Bronchial epithelial cell (primary cell): ENCODE measurements around the gene TPK1. TPM values are rescaled to one million over a fixed set of nuclear protein-coding genes. Genes with fewer than 3 reads are reported as not detected.

Source experiments
- DNase-seq: peaks from one replicate; pipeline ENCODE4 v3.0.0-alpha.2; 2010; ENCODE audit warnings: low read depth
- FAIRE-seq: peaks from 2 replicates; lab custom pipeline; 2011; peaks lifted over from hg19 to GRCh38; lab: Jason Lieb, UNC
- H3K27me3 ChIP-seq: 2 replicates; pipeline ENCODE4 v1.5.1; 2011; ENCODE audit warnings: low read length; ENCODE audit not compliant: control insufficient read depth, insufficient read depth
- H3K36me3 ChIP-seq: 2 replicates; pipeline ENCODE4 v1.5.1; 2011; ENCODE audit warnings: low read length; ENCODE audit not compliant: control insufficient read depth, insufficient read depth
- H3K4me3 ChIP-seq: 2 replicates; pipeline ENCODE4 v1.5.1; 2011; ENCODE audit warnings: mild to moderate bottlenecking, low read depth, low read length, control low read depth
- CTCF ChIP-seq: IDR thresholded peaks from 2 replicates; pipeline ENCODE4 v1.5.1; 2011; ENCODE audit warnings: mild to moderate bottlenecking, moderate library complexity, low read length, control low read depth, inconsistent platforms; ENCODE audit not compliant: insufficient read depth, severe bottlenecking
- total RNA-seq: library from RNA; depleted of rRNA; stranded (reverse); fragments of >200 nt; gene quantifications from 2 replicates; pipeline ENCODE4 v1.2.1, GENCODE V29; 2014

Gene TPK1
- total RNA-seq, 1 donor from 2014 or later: 2.4 TPM

GRCh38 chr7:144676492-144676891 lies 159.4 kb downstream of the TPK1 start:
- DNase-seq (no peak), FAIRE-seq (no peak)
- no peak for TF ChIP-seq CTCF
- Histone ChIP-seq H3K36me3 (no peaks in the 10 kb centered on the region), H3K4me3 (no peak overlapping the region), H3K27me3 (no peaks in the 10 kb centered on the region)

- no peaks in the 10 kb centered on the region for H3K36me3 ChIP-seq
- H3K4me3 ChIP-seq: no peak overlapping the region
- H3K27me3 ChIP-seq: no peaks in the 10 kb centered on the region
- no peak for TF ChIP-seq CTCF
- no peak for DNase-seq
- no peak for FAIRE-seq
Observed at GRCh38 chr7:144674550-144674949, 161.3 kb downstream of the TPK1 start.

GRCh38 chr7:144672869-144673268 lies 163.0 kb downstream of the TPK1 start:
- FAIRE-seq (no peak), DNase-seq (no peak)
- Histone ChIP-seq H3K36me3 (no peaks in the 10 kb centered on the region), H3K4me3 (no peak overlapping the region), H3K27me3 (no peaks in the 10 kb centered on the region)
- TF ChIP-seq CTCF: no peak

GRCh38 chr7:144671429-144671828 lies 164.4 kb downstream of the TPK1 start:
- no peak for TF ChIP-seq CTCF
- no peak for FAIRE-seq
- peak; percentile 62 for DNase-seq
- H3K36me3 ChIP-seq: no peaks in the 10 kb centered on the region
- H3K4me3 ChIP-seq: no peak overlapping the region
- no peaks in the 10 kb centered on the region for H3K27me3 ChIP-seq

GRCh38 chr7:144670218-144670617 lies 165.6 kb downstream of the TPK1 start:
- H3K4me3 ChIP-seq: no peak overlapping the region
- H3K36me3 ChIP-seq: no peaks in the 10 kb centered on the region
- no peak for FAIRE-seq
- H3K27me3 ChIP-seq: no peaks in the 10 kb centered on the region
- no peak for TF ChIP-seq CTCF
- DNase-seq: peak; percentile 46

- no peak for TF ChIP-seq CTCF
- Histone ChIP-seq H3K27me3 (no peaks in the 10 kb centered on the region), H3K36me3 (no peaks in the 10 kb centered on the region), H3K4me3 (no peak overlapping the region)
- DNase-seq (no peak), FAIRE-seq (no peak)
Observed at GRCh38 chr7:144668503-144668902, 167.3 kb downstream of the TPK1 start.
